Transverse colon (tissue), 4 donors: ENCODE measurements around the gene ICAM3. TPM values are rescaled to one million over a fixed set of nuclear protein-coding genes. Genes with fewer than 3 reads are reported as not detected.

Experiments used
- DNase-seq: peaks from one replicate; pipeline ENCODE4 v3.0.0-alpha.2; 2019
- H3K27ac ChIP-seq, 4 donors: fragments of 200-600 bp; sonication (generic); 2 replicates each; pipeline ENCODE4 v1.5.1; 2016 to 2018; ENCODE audit warnings: inconsistent platforms in 4 of 4
- H3K27me3 ChIP-seq: fragments of 200-600 bp; sonication (generic); 2 replicates; pipeline ENCODE4 v1.5.1; 2017; ENCODE audit warnings: inconsistent platforms
- H3K36me3 ChIP-seq, 4 donors: fragments of 200-600 bp; sonication (generic); 2 replicates each; pipeline ENCODE4 v1.5.1; 2017 to 2019; ENCODE audit warnings: inconsistent platforms in 4 of 4
- H3K4me1 ChIP-seq, 4 donors: fragments of 200-600 bp; sonication (generic); 2 replicates each; pipeline ENCODE4 v1.5.1; 2017 to 2020; ENCODE audit warnings: inconsistent platforms in 4 of 4
- H3K4me3 ChIP-seq, 4 donors: fragments of 200-600 bp; sonication (generic); 1 replicate in 1 of 4; 2 replicates in 3 of 4; pipeline versions ENCODE4 v1.5.1 to v1.6.1; 2017 to 2019; ENCODE audit warnings: inconsistent platforms in 4 of 4
- H3K9me3 ChIP-seq, 2 donors: fragments of 200-600 bp; sonication (generic); 2 replicates each; pipeline ENCODE4 v1.5.1; 2017 to 2019; ENCODE audit warnings: inconsistent platforms in 2 of 2
- CTCF ChIP-seq, 5 experiments: fragments of 200-600 bp in 3 of 5; fragments of 450-650 bp in 2 of 5; sonication (generic) in 3 of 5; IDR thresholded peaks; 1 replicate in 2 of 5; 2 replicates in 3 of 5; pipeline ENCODE4 v1.5.1; 2016 to 2017; ENCODE audit warnings: antibody characterized with exemption in 5 of 5, inconsistent platforms in 3 of 5, mild to moderate bottlenecking in 2 of 5, moderate library complexity in 1 of 5
- EP300 ChIP-seq: sonication (generic); formaldehyde crosslinking; IDR thresholded peaks from one replicate; pipeline ENCODE4 v1.6.1; 2017; ENCODE audit warnings: antibody characterized with exemption, low read depth
- POLR2A ChIP-seq: fragments of 450-650 bp; IDR thresholded peaks from one replicate; pipeline ENCODE4 v1.6.1; 2016; ENCODE audit warnings: antibody characterized with exemption, mild to moderate bottlenecking, moderate library complexity
- POLR2AphosphoS5 ChIP-seq, 3 donors: sonication (generic); formaldehyde crosslinking; IDR thresholded peaks; one replicate each; pipeline ENCODE4 v1.6.1; 2016; ENCODE audit warnings: antibody characterized with exemption in 3 of 3
- WGBS, 2 donors: methylation state at CpG; one replicate each; pipeline ENCODE4 v1.1.5; 2018; ENCODE audit warnings: low coverage in 1 of 2; 5-methylcytosine and 5-hydroxymethylcytosine counted together
- in situ Hi-C, 4 donors: fragments of 200-750 bp; cut with MboI; loops; one replicate each; pipeline versions ENCODE4 v1.15.0 to v1.15.1; 2017; ENCODE audit warnings: low sequenced_read_pairs in 3 of 4, low pct_ligation_motif_present in 1 of 4, low pct_unique_long_range_greater_than_20kb in 1 of 4
- intact Hi-C: fragments of 100-400 bp; cut with DNase I; formaldehyde crosslinking; loops from one replicate; pipeline ENCODE4 v1.15.1; 2023; ENCODE audit warnings: low total_unique reads
- total RNA-seq, 4 donors: library from RNA; depleted of rRNA; stranded (reverse); fragments of >200 nt; gene quantifications; one replicate each; pipeline ENCODE4 v1.1.0, GENCODE V29; 2016

Gene ICAM3
- total RNA-seq, 4 donors from 2014 or later, result 2.6 to 17.5 (median 8.6) TPM

GRCh38 chr19:10320602-10321416 is 18.6 kb downstream of the ICAM3 start:
- Histone ChIP-seq H3K4me3 (no peak overlapping the region), H3K4me1 (peaks cover 9 to 22% (median 21%) of the 10 kb centered on the region in 4 donors), H3K27ac (peak overlapping the region; percentile 76 to 79 (median 77)), H3K36me3 (peaks cover 0 to 35% (median 6%) of the 10 kb centered on the region in 4 donors), H3K9me3 (no peaks in the 10 kb centered on the region), H3K27me3 (no peaks in the 10 kb centered on the region)
- WGBS, 2 donors, result 93% methylated on average over 23 of the region's 32 CpGs; no CpG with 5 or more reads in 1 of the 2 donors
- intact Hi-C loops, result no loop called here
- TF ChIP-seq POLR2A, result no peak
- TF ChIP-seq CTCF (IDR thresholded peaks at IDR 0.05), result no peak
- no peak for TF ChIP-seq EP300
- no peak for TF ChIP-seq POLR2AphosphoS5 (IDR thresholded peaks at IDR 0.05)
- in situ Hi-C loops, result no loop called here
- DNase-seq, result no peak

GRCh38 chr19:10318807-10319682 is 20.4 kb downstream of the ICAM3 start:
- in situ Hi-C loops (no loop called here), intact Hi-C loops (no loop called here)
- Histone ChIP-seq H3K4me1 (peaks cover 9 to 31% (median 30%) of the 10 kb centered on the region in 4 donors), H3K9me3 (no peaks in the 10 kb centered on the region), H3K36me3 (peaks cover 0 to 24% (median 0%) of the 10 kb centered on the region in 4 donors), H3K27me3 (no peaks in the 10 kb centered on the region), H3K4me3 (no peak overlapping the region), H3K27ac (no peak overlapping the region)
- WGBS, 2 donors, result 90 to 91% methylated on average over 2 to 13 of the region's 13 CpGs
- TF ChIP-seq POLR2AphosphoS5 (IDR thresholded peaks at IDR 0.05) (no peak), POLR2A (no peak), CTCF (IDR thresholded peaks at IDR 0.05) (no peak), EP300 (no peak)
- DNase-seq, result no peak

DNA sequence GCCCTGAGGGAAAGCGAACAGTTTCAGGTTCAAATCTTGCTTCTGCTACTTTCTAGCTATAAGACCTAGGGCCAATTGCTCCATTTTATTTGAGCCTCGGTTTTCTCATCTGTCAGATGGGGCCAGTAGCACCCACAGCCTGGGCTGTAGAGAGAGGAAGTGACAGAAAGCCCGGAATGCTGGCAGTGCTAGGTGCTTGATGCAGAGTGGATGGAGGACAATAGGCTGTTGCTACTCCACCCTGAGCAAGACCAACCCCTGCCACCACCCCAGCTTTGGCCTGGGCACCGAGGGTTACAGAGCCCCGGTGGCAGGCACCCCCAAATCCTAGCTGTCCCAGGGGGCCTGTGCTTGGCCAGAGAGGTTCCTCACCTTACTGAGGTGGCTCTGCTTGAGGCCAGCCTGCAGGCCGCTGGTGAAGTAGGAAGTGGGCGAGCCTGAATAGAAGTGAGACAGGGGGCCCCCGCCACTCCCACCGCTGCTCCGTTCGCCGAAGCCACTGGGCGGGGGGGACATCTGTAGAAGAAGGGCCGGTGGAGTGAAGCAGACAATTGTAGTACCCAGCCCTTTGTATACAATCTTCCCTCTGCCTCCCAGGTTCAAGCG is 21.5 kb downstream of the ICAM3 start:
- H3K36me3 ChIP-seq, result peaks cover 0 to 24% (median 0%) of the 10 kb centered on the region in 4 donors
- WGBS, 2 donors, result 62 to 97% methylated on average over 5 to 14 of the region's 15 CpGs
- no peak overlapping the region for H3K4me3 ChIP-seq
- peaks cover 9 to 31% (median 30%) of the 10 kb centered on the region in 4 donors for H3K4me1 ChIP-seq
- TF ChIP-seq POLR2A (no peak), EP300 (no peak), CTCF (IDR thresholded peaks at IDR 0.05) (no peak), POLR2AphosphoS5 (IDR thresholded peaks at IDR 0.05) (no peak)
- DNase-seq, result no peak
- intact Hi-C loops, result no loop called here
- no peaks in the 10 kb centered on the region for H3K27me3 ChIP-seq
- no peak overlapping the region for H3K27ac ChIP-seq
- in situ Hi-C loops, result no loop called here
- no peaks in the 10 kb centered on the region for H3K9me3 ChIP-seq
